HepG2 (cell line): ENCODE results near the gene RCC1. TPM values are rescaled to one million over a fixed set of nuclear protein-coding genes. Genes with fewer than 3 reads are reported as not detected.
A peak's percentile ranks its signal among the peaks of the same experiment; 100 is the strongest.

ENCODE experiments used
- ATAC-seq: fragments of 200-7000 bp; cut with Tn5 transposase; 3 replicates; pipeline ENCODE4 v1.9.1; 2020; ENCODE audit warnings: mild to moderate bottlenecking, moderate library complexity
- BruUV-seq: library from RNA; stranded (reverse); fragments of 400-500 nt; replicated peaks from 2 replicates; lab custom pipeline; 2021; lab: Mats Ljungman, UMichigan
- CTCF ChIA-PET: fragments of 300-600 bp; formaldehyde crosslinking; extraction: SDS; loops from one replicate; lab custom pipeline; 2021; ENCODE audit warnings: low total read pairs, inconsistent platforms, low intra/inter-chr PET ratio; lab: Yijun Ruan, JAX
- POLR2A ChIA-PET: fragments of 350-600 bp; sonication (Branson Sonifier 250); formaldehyde crosslinking; loops from one replicate; lab custom pipeline; 2020; ENCODE audit warnings: antibody characterized with exemption, inconsistent platforms; lab: Yijun Ruan, JAX
- DNase-seq: peaks from one replicate; pipeline ENCODE4 v3.0.0-alpha.2; 2015; ENCODE audit warnings: low spot score
- FAIRE-seq: peaks from 3 replicates; lab custom pipeline; 2011; peaks lifted over from hg19 to GRCh38; lab: Jason Lieb, UNC
- H2AFZ ChIP-seq: one replicate; pipeline ENCODE4 v1.6.1; 2011; ENCODE audit warnings: low read length, inconsistent platforms
- H3K27ac ChIP-seq: fragments of 300-600 bp; 3 replicates; pipeline ENCODE4 v1.8.0; 2011; ENCODE audit warnings: mixed run types, mild to moderate bottlenecking, mixed read lengths, low read length, inconsistent platforms; ENCODE audit not compliant: insufficient read depth; ENCODE audit errors: extremely low read length
- H3K27me3 ChIP-seq, 2 experiments: fragments of 200-600 bp in 1 of 2; 2 replicates in 1 of 2; 3 replicates in 1 of 2; pipeline versions ENCODE4 v1.6.0 to v1.8.0; 2011; ENCODE audit warnings: low read length in 2 of 2, mild to moderate bottlenecking in 2 of 2, moderate library complexity in 2 of 2, inconsistent platforms in 1 of 2; ENCODE audit not compliant: insufficient read depth in 2 of 2, control insufficient read depth in 1 of 2
- H3K36me3 ChIP-seq, 2 experiments: fragments of 200-600 bp in 1 of 2; replicated peaks in 1 of 2; 2 replicates in 1 of 2; 3 replicates in 1 of 2; pipeline versions ENCODE4 v1.5.1 to v1.8.0; 2011; ENCODE audit warnings: low read length in 2 of 2, inconsistent platforms in 1 of 2; ENCODE audit not compliant: insufficient read depth in 2 of 2, control insufficient read depth in 1 of 2
- H3K4me1 ChIP-seq: 2 replicates; pipeline ENCODE4 v1.5.1; 2012; ENCODE audit warnings: low read length, inconsistent platforms; ENCODE audit not compliant: insufficient read depth
- H3K4me2 ChIP-seq: 2 replicates; pipeline ENCODE4 v1.6.0; 2011; ENCODE audit warnings: low read depth, low read length, inconsistent platforms
- H3K4me3 ChIP-seq, 3 experiments: fragments of 200-600 bp in 1 of 3; sonication (generic), shearing (Covaris generic) in 1 of 3; replicated peaks in 1 of 3; 2 replicates each; pipeline ENCODE4 v1.5.1; 2011 to 2016; ENCODE audit warnings: low read length in 3 of 3, inconsistent platforms in 2 of 3, low read depth in 2 of 3, mild to moderate bottlenecking in 2 of 3, control low read depth in 1 of 3, mixed read lengths in 1 of 3; ENCODE audit not compliant: insufficient read depth in 1 of 3
- H3K79me2 ChIP-seq: one replicate; pipeline ENCODE4 v1.6.1; 2011; ENCODE audit warnings: low read length, inconsistent platforms; ENCODE audit not compliant: insufficient read depth
- H3K9ac ChIP-seq: 2 replicates; pipeline ENCODE4 v1.6.0; 2011; ENCODE audit warnings: mild to moderate bottlenecking, low read depth, low read length, inconsistent platforms; ENCODE audit not compliant: insufficient read depth
- H3K9me3 ChIP-seq: 2 replicates; pipeline ENCODE4 v1.5.1; 2012; ENCODE audit warnings: mild to moderate bottlenecking, low read length
- H4K20me1 ChIP-seq: 2 replicates; pipeline ENCODE4 v1.6.0; 2011; ENCODE audit warnings: inconsistent platforms, mild to moderate bottlenecking, low read length, moderate library complexity; ENCODE audit not compliant: insufficient read depth
- ERF ChIP-seq: IDR thresholded peaks from 2 replicates; pipeline ENCODE4 v1.6.1; 2018; ENCODE audit warnings: missing biosample characterization, missing genetic modification reagents
- HMGXB4 ChIP-seq, 2 experiments: sonication (generic) in 1 of 2; formaldehyde crosslinking in 1 of 2; IDR thresholded peaks; 2 replicates each; pipeline versions ENCODE4 v1.4.0 to v1.6.1; 2018 to 2020; ENCODE audit warnings: missing genetic modification reagents in 2 of 2, borderline replicate concordance in 1 of 2, low read depth in 1 of 2, mild to moderate bottlenecking in 1 of 2, missing biosample characterization in 1 of 2
- MYPOP ChIP-seq: sonication (generic); formaldehyde crosslinking; IDR thresholded peaks from 2 replicates; pipeline ENCODE4 v1.8.1; 2023; ENCODE audit warnings: mild to moderate bottlenecking, moderate library complexity, missing genetic modification reagents
- NFATC3 ChIP-seq: sonication (generic); formaldehyde crosslinking; IDR thresholded peaks from 2 replicates; pipeline ENCODE4 v1.5.1; 2020; ENCODE audit warnings: mild to moderate bottlenecking, missing genetic modification reagents
- NFIC ChIP-seq: IDR thresholded peaks from 2 replicates; pipeline ENCODE4 v1.6.1; 2012; ENCODE audit warnings: mild to moderate bottlenecking, low read length, inconsistent platforms
- RBFOX2 ChIP-seq: fragments of 200-400 bp; formaldehyde crosslinking; IDR thresholded peaks from 2 replicates; pipeline ENCODE4 v1.6.1; 2017; ENCODE audit warnings: low read depth, mild to moderate bottlenecking, low read length
- RBM22 ChIP-seq: fragments of 200-400 bp; formaldehyde crosslinking; optimal IDR thresholded peaks from 2 replicates; pipeline ENCODE3; 2017; ENCODE audit warnings: mild to moderate bottlenecking, low read length, moderate library complexity
- RCOR2 ChIP-seq: IDR thresholded peaks from 2 replicates; pipeline ENCODE4 v1.6.1; 2016; ENCODE audit warnings: missing biosample characterization, missing genetic modification reagents
- REXO4 ChIP-seq: sonication (generic); formaldehyde crosslinking; IDR thresholded peaks from 2 replicates; pipeline ENCODE4 v1.8.0; 2022; ENCODE audit warnings: missing genetic modification reagents, mild to moderate bottlenecking, borderline replicate concordance
- SAP130 ChIP-seq: IDR thresholded peaks from 2 replicates; pipeline ENCODE4 v1.6.1; 2016; ENCODE audit warnings: low read depth
- U2AF2 ChIP-seq: fragments of 200-400 bp; formaldehyde crosslinking; IDR thresholded peaks from 2 replicates; pipeline ENCODE4 v1.6.1; 2017; ENCODE audit warnings: low read depth, mild to moderate bottlenecking, low read length
- ZBTB25 ChIP-seq: IDR thresholded peaks from 2 replicates; pipeline ENCODE4 v1.6.1; 2018; ENCODE audit warnings: missing genetic modification reagents
- ZFP1 ChIP-seq: IDR thresholded peaks from 2 replicates; pipeline ENCODE4 v1.6.1; 2016
- ZNF253 ChIP-seq: sonication (generic); formaldehyde crosslinking; IDR thresholded peaks from 2 replicates; pipeline ENCODE4 v1.8.0; 2022; ENCODE audit warnings: mild to moderate bottlenecking, missing genetic modification reagents, borderline replicate concordance
- ZNF720 ChIP-seq: sonication (generic); formaldehyde crosslinking; IDR thresholded peaks from 2 replicates; pipeline ENCODE4 v1.4.0; 2020; ENCODE audit warnings: missing genetic modification reagents
- ZNF891 ChIP-seq: sonication (generic); formaldehyde crosslinking; IDR thresholded peaks from 2 replicates; pipeline ENCODE4 v1.5.0; 2020; ENCODE audit warnings: mild to moderate bottlenecking, missing genetic modification reagents
- ZSCAN12 ChIP-seq: sonication (generic); formaldehyde crosslinking; IDR thresholded peaks from 2 replicates; pipeline ENCODE4 v1.9.0; 2021; ENCODE audit warnings: mild to moderate bottlenecking, missing genetic modification reagents
- WGBS: methylation state at CpG from one replicate; pipeline ENCODE4 v1.1.6; 2017; ENCODE audit warnings: low lambda C conversion rate; 5-methylcytosine and 5-hydroxymethylcytosine counted together
- in situ Hi-C: cut with HindIII; loops from 2 replicates; pipeline ENCODE4 v1.10.0; 2017; ENCODE audit warnings: low pct_unique_long_range_greater_than_20kb; ENCODE audit not compliant: extremely low pct_ligation_motif_present
- intact Hi-C: fragments of 100-400 bp; cut with micrococcal nuclease; formaldehyde crosslinking; loops from one replicate; pipeline ENCODE4 v1.10.0; 2022; ENCODE audit not compliant: unreplicated experiment
- polyA plus RNA-seq, 8 experiments: library from polyadenylated mRNA; depleted of rRNA in 3 of 8; stranded (reverse) in 7 of 8; unstranded in 1 of 8; fragments of >200 nt; fragmentation: Illumina TruSeq in 4 of 8; extraction: Trizol in 4 of 8; gene quantifications; 2 replicates each; pipeline versions ENCODE4 v1.2.1 to v1.2.3, GENCODE V29; 2011 to 2016; ENCODE audit warnings: low read depth in 4 of 8, missing spikeins in 1 of 8, mixed read lengths in 1 of 8; ENCODE audit not compliant: insufficient read depth in 1 of 8
- total RNA-seq, 5 experiments: library from RNA; depleted of rRNA; stranded (reverse); fragments of >200 nt; fragmentation: Illumina TruSeq; extraction: Trizol; gene quantifications; 2 replicates each; pipeline ENCODE4 v1.2.3, GENCODE V29; 2016; ENCODE audit warnings: low read depth in 1 of 5

Gene RCC1
- total and polyA plus RNA-seq, 2 of the 13 experiments (the other 11 are each of a cell fraction or from before 2014, with no cell fraction given), result 47.2 to 80.8 TPM

GRCh38 chr1:28580722-28581530, 75.1 kb downstream of the RCC1 start:
- CTCF ChIA-PET, result no interaction called here
- FAIRE-seq (no peak), DNase-seq (peak; percentile 28), ATAC-seq (peak; percentile 10)
- peaks cover 28% of the 10 kb centered on the region for H3K79me2 ChIP-seq
- no peak overlapping the region for H2AFZ ChIP-seq
- peak overlapping the region; percentile 66 for H3K27ac ChIP-seq
- intact Hi-C loops, result loop anchor here (2.0 kb wide), 1 partner anchor 28 kb away; the partner anchor contains the start of gene TRNAU1AP
- TSS peak; percentile 78 for BruUV-seq
- peaks cover 45% of the 10 kb centered on the region for H4K20me1 ChIP-seq
- H3K4me3 ChIP-seq, result peak overlapping the region; percentile 95 to 99 (median 96)
- H3K9ac ChIP-seq, result peak overlapping the region; percentile 96
- in situ Hi-C loops, result loop anchor here (25.0 kb wide), 1 partner anchor 344 kb away; the partner anchor contains the start of genes ATP5IF1 and DNAJC8
- peaks cover 13 to 39% of the 10 kb centered on the region in 2 experiments for H3K36me3 ChIP-seq
- POLR2A ChIA-PET, result interaction anchor here (0.6 to 6.6 kb wide), 40 partner anchors 9 to 1898 kb away, joined by 3 to 139 read pairs (median 7); partner anchors contain the start of genes ATP5IF1, GMEB1, MED18 and PHACTR4
- 3% methylated on average over 7 of the region's 26 CpGs for WGBS
- H3K27me3 ChIP-seq, result peaks cover 0 to 3% of the 10 kb centered on the region in 2 experiments; a peak in 1 of 5 replicates
- H3K4me2 ChIP-seq, result peak overlapping the region; percentile 76
- peaks cover 38% of the 10 kb centered on the region for H3K4me1 ChIP-seq
- no peaks in the 10 kb centered on the region for H3K9me3 ChIP-seq
- no peak for TF ChIP-seq ZFP1 (CRISPR knock-in tag)
- peak; percentile 37 for TF ChIP-seq RBM22
- peak; percentile 16; the same call in 1 of the 2 replicates for TF ChIP-seq RBFOX2
- TF ChIP-seq NFATC3 (CRISPR knock-in tag), result no peak
- 0 out of 2 replicates have a peak, but pooled peaks have one; percentile 17 for TF ChIP-seq ZNF253 (CRISPR knock-in tag)
- TF ChIP-seq ZNF891 (CRISPR knock-in tag), result no peak
- TF ChIP-seq ZBTB25, result no peak
- TF ChIP-seq MYPOP (CRISPR knock-in tag), result no peak
- no peak for TF ChIP-seq ZNF720 (CRISPR knock-in tag)
- 0 out of 2 replicates have a peak, but pooled peaks have one; percentile 9 for TF ChIP-seq U2AF2
- TF ChIP-seq ERF (CRISPR knock-in tag), result no peak
- peak; percentile 40; the same call in 1 of the 2 replicates for TF ChIP-seq NFIC
- TF ChIP-seq HMGXB4 (CRISPR knock-in tag; IDR thresholded peaks at IDR 0.05; ENCODE audit: borderline replicate concordance in 1 of 2, low read depth in 1 of 2), result no peak; a peak in 1 of 4 replicates
- TF ChIP-seq REXO4 (CRISPR knock-in tag), result no peak
- TF ChIP-seq RCOR2 (CRISPR knock-in tag), result no peak
- TF ChIP-seq ZSCAN12, result no peak
- 0 out of 2 replicates have a peak, but pooled peaks have one; percentile 15 for TF ChIP-seq SAP130 (CRISPR knock-in tag)
